Stimulated activated CD4-positive, alpha-beta T cell treated with anti-CD3 and anti-CD28 coated beads, Interleukin-1b, Interleukin-23, amount 100 ng/mL, for 48 hours (primary cell): ENCODE measurements around the gene QARS1.

Experiments used
- DNase-seq: peaks from one replicate; pipeline ENCODE4 v3.0.0-alpha.2; 2020

Gene QARS1

GRCh38 chr3:49104427-49105291, at the start of gene QARS1:
Gene QARS1 (minus strand): TSS chr3:49104757. CDS start chr3:49104733, 24 bp downstream.
- DNase-seq = peak; percentile 89

DNA sequence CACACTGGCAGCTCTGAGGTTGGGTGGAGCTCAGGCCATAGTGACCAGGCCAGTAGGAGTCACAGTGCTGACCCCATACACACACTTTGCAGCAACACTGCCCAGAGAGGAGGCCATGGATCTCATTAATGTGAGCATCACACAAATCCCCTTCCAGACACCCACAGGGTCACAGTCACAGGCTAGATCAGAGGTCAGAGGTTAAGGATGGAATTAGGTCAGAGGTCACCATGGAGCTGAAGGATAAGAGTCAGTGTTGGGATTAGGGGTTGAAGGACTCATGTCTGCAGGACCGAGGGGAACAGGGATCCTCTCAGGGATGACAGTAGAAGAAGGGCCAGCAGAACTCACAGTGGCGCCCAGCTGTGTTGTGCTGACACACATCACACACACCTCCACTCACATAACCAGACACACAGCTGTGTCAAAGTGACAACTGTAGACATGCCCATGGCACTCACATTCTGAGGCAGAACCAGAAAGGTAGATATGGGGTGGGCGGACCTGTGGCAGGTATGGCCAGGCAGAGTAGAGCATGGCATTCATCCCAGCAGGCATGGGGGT, 48.9 kb upstream of the QARS1 start:
- no peak for DNase-seq

GRCh38 chr3:49151610-49152009, 47.1 kb upstream of the QARS1 start:
- no peak for DNase-seq

- DNase-seq = no peak
Observed at GRCh38 chr3:49148159-49148558, 43.6 kb upstream of the QARS1 start.

DNA sequence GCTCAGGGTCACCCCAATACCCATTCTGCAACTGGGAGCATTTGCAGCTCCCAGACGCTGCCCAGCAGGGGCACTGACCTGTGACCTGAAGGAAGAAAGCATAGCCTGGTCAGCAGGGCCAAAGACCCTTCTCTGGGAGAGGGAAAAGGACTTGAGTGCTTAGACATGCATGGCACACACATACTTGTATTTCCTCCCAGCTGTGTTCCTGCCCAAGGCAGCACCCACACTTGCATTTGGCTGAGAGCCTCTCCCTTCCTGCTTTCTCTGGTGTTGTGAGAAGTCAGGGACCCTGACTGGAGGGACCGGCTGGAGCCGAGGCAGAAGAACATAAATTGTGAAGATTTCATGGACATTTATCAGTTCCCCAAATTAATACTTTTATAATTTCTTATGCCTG, 35.5 kb upstream of the QARS1 start:
- no peak for DNase-seq

DNA sequence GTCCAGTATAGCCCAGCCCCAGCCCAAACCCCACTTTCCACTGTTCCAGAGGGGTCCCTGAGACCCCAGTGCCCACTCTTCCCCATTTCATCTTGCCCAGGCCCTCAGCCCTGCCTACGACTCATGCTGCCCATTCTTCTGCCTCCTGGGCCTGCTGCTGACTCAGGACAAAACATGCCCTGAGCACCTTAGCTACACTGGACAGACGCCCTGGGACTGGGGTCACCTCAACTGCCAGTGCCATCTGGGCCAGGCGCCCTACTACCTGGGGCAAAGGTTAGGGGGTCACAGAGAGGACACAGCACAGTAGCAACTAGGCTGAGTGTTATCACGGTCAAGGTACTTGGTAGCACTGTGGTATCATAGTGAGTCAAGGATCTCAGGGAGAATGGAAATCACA, 30.9 kb upstream of the QARS1 start:
- DNase-seq = no peak

- no peak for DNase-seq
Observed at GRCh38 chr3:49134471-49135265, 30.1 kb upstream of the QARS1 start.

DNA sequence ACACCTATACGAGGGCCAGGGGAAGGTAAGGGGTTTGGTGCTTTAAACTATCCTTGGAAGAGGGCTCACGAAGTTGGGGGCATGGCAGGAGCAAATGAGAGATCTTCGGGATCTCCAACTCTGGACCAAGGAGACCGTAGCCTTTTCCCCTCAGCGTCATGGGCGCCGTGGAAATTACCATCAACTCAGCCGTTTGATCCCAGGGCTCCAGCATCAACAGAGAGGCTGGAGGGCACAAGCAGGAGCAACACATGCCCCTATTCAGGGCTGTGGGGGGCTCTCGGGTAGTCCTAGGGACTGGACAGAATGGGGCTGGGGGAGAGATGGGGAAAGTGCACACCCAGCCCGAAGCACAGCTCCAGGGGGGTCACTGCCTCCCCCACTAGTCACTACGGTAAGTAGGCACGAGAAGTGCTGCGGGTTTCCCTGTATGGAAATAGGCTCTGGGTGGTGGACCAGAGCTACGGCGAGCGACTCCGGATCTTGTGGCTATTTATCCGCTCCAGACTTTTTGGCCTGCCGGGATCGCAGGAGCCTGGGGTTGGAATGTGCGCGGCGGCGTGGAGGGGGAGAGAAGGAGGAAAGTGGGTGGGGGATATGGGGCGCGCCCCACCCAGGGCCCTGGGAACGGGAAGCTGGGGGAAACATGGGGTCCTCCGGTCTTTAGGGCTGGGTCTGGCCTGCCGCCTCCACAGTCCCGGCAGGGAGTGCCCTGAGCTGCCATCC, 28.8 kb upstream of the QARS1 start:
- DNase-seq = no peak

DNA sequence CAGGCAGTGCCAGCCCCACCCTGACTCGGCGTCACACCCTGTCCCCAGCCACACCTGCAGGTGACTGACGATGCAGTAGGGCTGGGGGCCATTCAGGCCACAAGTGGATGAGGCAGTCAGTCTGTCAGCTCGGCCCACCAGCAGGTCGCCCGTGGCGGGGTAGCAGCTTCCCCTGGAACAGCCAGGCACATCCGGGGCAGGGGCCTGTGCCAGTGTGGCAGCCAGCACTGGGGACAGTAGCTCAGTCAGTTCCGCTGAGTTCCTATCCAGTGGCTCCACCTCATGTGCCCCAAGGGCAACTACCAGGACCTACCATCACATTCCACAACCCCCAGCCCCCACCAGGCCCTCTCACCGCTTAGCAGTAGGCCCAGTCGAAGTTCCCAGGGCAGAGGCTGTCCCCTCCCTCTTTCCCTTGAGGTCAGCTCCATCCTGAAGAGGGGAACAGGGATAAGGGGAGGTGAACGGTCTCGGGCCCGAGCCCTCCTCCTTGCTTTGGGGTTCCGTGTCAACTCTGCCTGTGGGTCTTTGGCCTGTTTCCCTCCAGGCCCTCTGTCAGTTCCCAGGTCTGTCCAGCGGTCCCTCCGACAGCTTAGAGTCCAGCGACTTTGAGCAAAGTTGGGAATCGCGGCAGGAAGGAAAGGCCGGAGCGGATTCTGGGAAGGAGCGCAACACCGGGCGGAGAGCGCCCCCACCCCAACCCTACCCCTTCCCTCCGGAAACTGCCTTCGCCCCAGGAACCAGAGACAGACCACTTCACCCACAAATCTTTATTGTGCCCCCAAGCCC, 28.1 kb upstream of the QARS1 start, which contains the start of gene LAMB2:
Gene LAMB2 (minus strand): TSS at position 614 of the 789 bp plus-strand sequence. CDS start 183 bp downstream, at position 431.
- DNase-seq = no peak

DNA sequence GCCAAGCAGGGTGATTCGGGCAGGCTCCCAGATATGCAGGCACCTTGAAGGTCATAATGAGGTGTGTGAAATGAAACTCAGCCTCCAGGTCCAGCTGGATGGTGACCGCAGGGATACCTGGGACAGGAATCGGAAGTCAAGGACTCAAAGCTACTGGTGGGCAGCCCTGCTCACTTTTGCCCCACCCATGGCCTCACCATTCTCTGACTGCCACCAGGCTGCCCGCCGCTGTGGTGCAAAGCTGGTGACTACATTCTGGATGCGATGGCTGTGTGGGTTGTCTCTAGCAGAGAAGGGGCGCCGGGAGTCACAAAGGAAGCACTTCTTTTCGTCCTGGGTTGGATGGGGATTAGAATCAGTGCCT, 27.5 kb upstream of the QARS1 start:
- no peak for DNase-seq

GRCh38 chr3:49131576-49131975, 27.0 kb upstream of the QARS1 start:
- DNase-seq = no peak

GRCh38 chr3:49131040-49131439, 26.5 kb upstream of the QARS1 start:
- no peak for DNase-seq

- no peak for DNase-seq
Observed at GRCh38 chr3:49124991-49125670, 20.6 kb upstream of the QARS1 start.

- no peak for DNase-seq
Observed at GRCh38 chr3:49124203-49124602, 19.6 kb upstream of the QARS1 start.

DNA sequence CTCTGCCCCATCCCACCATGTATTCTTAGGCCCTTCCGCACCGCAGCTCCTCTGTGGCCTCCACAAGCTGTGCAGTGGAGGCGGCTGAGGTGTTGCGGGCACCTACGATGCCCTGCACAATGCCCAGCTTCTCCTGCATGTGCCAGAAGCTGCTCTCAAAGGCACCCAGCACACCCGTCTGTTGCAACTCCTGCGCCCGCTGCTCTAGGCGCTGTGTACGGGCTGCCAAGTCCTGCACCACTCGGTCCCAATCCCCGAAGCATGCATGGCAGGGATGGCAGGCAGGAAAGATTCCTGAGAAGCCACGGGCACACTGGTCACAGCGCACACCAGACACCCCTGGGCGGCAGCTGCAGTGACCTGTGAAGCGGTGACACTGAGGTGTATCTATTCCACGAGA, 19.1 kb upstream of the QARS1 start:
- no peak for DNase-seq

- no peak for DNase-seq
Observed at GRCh38 chr3:49122886-49123545, 18.5 kb upstream of the QARS1 start.

DNA sequence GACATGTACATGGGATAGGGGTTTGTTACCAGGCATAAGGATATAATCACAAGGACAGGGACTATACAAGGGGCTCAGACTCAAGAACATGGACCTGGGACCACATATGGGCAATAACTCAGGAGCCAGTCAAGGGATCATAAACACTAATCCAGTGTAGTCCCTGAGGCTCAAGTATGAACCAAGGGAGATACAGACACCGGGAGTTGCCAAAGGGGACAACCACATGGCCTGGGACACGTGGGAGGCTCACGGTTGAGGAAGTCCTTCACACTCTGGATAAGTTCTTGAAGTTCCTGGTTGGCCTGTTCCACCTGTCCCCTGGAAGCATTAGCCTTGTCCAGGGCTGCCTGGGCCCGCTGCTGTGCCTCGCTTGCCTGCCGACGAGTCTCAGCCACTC, 17.9 kb upstream of the QARS1 start:
- DNase-seq = no peak

GRCh38 chr3:49122022-49122421, 17.5 kb upstream of the QARS1 start:
- DNase-seq = no peak

DNA sequence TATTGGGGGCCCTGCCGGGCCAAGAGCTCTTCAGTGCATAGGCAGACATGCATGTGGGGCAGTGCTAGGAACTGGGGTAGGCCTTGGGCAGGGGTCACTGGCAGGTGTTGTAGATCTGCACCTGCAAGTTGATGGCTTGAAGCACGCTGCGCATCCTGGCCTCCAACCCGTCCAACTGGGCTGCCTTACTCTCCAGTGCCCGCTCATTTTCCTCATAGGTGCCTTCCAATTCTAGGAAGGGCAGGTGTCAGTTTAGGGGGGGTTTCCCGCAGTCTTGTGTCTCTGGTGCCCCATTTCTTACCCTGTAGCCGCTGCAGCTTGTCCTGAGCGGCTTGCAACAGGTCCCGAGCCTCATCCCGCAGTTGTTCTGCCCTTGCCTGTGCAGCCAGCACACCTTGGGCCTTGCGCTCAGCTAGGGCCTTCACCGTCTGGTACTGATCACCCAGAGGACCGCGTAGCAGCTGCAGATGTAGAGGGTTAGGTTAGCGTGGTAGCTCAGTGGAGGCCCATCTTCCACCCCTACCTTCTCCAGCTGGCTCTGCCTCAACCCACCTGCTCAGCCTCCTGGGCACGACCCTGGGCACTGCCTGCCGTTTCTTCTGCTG, 16.7 kb upstream of the QARS1 start:
- no peak for DNase-seq

- DNase-seq = peak; percentile 94
Observed at GRCh38 chr3:49120438-49121131, 16.0 kb upstream of the QARS1 start, which contains the start of gene USP19. Gene USP19 (minus strand): TSS chr3:49120823. CDS start chr3:49119145, 1,678 bp downstream.
